ENCODE measurements around the gene BPIFB1.

- no peak for TF ChIP-seq POLR2A (IDR thresholded peaks at IDR 0.05)
- TF ChIP-seq EP300 (IDR thresholded peaks at IDR 0.05) = no peak
- no peak for TF ChIP-seq CTCF (IDR thresholded peaks at IDR 0.05)
- no peak for TF ChIP-seq POLR2AphosphoS5 (IDR thresholded peaks at IDR 0.05)
These were observed 50.6 kb downstream of the BPIFB1 start for GRCh38 chr20:33333616-33334015.

All from suprapubic skin (tissue), 4 donors.